Subcutaneous adipose tissue (tissue), 4 donors: Measurements from ENCODE around the gene PIWIL4. TPM values are rescaled to one million over a fixed set of nuclear protein-coding genes. Genes with fewer than 3 reads are reported as not detected.

Experiments
- total RNA-seq, 4 donors: library from RNA; depleted of rRNA; stranded (reverse); fragments of >200 nt; gene quantifications; one replicate each; pipeline ENCODE4 v1.1.0, GENCODE V29; 2016
- TF ChIP-seq, protein P1 (sequence below): fragments of 450-650 bp; IDR thresholded peaks from one replicate; pipeline ENCODE4 v1.5.1; 2016; ENCODE audit warnings: low read depth, mild to moderate bottlenecking, control low read depth, antibody characterized with exemption, moderate library complexity

Gene PIWIL4
- total RNA-seq, 4 donors from 2014 or later = 2.8 to 9.0 (median 7.6) TPM

DNA sequence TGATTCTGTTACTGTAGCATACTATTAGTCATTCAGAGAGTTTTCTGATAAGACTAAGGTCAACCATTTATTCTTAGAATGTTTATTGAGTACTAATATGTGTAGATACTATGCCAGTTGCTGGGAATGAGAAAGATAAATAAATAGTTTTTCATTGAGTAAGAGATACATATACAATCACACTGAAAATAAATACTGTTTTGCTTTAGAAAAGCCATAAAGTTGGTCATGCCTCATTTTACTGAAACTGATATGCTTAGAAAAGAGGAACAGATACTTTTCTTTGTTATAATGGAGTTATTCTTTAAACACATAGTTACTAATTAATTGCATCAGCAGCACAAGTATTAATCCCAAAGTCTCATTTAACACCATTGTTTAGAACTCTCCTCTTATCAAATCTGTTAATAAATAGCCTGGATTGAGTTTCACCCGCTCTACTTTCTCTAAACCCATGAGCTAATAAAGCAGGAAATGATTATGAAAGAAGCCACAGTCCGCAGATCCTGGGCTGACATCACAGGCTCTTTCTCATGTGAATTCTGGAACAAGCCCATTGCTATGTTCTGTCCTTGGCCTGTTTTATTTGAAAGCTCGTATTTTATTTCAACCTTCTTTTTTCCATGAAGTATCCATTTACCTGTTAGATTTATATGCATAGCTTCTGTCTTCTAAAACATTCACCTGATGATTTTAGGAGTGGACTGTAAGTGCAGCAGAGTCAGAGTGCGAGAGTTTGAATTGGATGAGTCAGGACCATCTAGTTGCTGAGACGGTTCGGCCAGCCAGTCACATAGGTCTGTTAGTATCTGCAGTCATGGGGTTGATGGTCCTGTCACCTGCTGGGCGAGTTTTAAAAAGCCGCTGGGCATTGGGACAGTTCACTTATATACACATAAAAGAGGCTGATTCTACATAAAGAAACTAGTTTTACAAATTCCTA is 35.5 kb downstream of the PIWIL4 start:
- TF ChIP-seq, protein P1, sequence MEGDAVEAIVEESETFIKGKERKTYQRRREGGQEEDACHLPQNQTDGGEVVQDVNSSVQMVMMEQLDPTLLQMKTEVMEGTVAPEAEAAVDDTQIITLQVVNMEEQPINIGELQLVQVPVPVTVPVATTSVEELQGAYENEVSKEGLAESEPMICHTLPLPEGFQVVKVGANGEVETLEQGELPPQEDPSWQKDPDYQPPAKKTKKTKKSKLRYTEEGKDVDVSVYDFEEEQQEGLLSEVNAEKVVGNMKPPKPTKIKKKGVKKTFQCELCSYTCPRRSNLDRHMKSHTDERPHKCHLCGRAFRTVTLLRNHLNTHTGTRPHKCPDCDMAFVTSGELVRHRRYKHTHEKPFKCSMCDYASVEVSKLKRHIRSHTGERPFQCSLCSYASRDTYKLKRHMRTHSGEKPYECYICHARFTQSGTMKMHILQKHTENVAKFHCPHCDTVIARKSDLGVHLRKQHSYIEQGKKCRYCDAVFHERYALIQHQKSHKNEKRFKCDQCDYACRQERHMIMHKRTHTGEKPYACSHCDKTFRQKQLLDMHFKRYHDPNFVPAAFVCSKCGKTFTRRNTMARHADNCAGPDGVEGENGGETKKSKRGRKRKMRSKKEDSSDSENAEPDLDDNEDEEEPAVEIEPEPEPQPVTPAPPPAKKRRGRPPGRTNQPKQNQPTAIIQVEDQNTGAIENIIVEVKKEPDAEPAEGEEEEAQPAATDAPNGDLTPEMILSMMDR = no peak

DNA sequence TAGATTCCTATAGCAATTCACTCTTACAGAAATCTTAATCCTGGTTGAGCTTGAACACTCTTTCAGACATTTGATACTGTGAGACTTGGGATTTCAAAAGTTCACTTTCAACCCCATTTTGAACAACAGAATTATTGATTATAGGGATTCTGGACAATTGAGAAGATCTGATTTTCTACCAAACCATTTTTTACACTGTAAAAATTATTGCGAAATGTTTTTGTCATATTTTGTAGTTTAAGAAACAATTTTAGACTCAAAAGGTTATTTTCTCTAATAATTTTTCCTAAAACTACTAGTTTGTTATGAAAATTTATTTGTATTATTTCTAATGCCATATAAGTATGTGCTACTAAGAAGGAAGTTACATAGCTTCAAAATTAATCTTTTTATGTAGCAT is 36.4 kb downstream of the PIWIL4 start:
- TF ChIP-seq, protein P1 = no peak

DNA sequence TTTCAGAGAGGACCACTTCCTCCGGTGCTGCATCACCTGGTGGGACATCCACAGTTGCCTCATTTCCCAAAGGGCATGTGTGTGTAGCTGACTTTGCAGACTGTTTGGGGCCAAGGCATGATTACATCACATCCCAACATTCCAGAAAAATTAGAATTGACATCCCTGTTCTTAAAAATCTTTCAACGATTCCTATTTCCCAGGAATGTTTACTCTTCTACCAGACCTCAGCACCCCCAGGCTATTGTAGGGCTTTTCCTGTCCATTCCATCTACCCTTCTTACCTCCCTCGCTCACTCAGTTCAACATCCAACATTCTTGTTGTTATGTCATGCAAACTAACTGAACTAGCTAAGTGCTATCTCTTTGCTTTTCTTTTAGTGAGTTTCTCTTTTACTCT is 37.3 kb downstream of the PIWIL4 start:
- TF ChIP-seq, protein P1 = no peak

DNA sequence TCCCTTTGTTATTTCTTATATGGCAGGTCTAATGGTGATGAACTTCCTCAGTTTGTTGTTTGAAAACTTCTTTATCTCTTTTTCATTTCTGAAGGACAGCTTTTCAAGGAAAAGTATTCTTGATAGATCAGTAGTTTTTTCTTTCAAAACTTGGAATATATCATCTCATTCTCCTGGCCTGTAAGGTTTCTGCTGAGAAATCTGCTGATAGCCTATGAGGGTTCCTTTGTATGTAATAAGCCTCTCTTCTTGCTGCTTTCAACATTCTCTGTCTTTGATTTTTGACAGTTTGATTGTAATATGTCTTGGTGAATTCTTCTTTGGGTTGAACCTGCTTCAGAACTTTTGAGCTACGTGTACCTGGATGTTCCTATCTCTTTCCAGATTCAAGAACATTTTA is 46.0 kb downstream of the PIWIL4 start:
- TF ChIP-seq, protein P1 = no peak

DNA sequence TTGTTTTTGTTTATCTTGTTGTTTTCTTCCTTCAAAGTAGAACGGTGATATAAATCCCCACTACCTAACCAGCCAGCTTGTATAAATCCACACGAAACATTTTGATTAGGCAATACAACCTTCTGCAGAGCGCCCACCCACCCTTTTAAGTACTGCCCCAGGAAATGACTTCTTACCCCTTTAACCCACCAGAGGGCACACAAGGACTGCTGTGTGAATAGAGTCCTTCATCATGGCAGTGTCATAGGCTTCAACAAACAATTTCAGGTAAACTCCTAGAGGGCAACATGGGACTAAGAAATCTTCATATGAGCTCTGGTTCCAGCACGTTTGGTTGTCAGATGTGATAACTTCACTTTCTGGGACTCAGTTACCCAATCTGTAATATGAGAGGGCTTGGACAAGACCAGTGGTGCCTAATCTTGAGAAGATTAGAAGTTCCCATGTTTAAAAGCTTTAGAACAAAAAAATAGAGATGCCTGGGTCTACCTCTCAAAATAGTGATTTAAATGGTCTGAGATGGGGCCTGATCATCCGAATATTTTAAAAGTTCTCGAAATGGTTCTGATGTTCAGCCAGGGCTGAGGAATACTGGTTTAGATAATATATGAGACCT is 56.1 kb downstream of the PIWIL4 start:
- TF ChIP-seq, protein P1 = no peak

DNA sequence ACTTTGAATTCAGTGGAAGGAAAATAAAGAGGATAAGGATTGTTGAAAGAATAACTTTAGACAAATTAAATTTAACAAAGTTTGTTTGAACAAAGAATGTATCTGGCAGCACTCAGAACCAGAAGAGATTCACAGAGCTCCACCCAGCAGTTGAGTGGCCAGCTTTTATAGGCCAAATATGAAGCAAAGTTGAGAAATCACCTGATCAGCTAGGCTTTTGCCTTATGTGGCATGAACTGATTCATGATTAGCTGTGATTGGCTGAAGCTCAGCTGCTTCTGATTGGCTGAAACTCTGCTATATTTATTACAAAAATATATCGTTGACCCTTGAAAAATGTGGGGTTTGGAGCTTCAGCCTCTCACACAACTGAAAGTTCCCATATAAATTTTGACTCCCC is 62.6 kb downstream of the PIWIL4 start:
- TF ChIP-seq, protein P1 = no peak

DNA sequence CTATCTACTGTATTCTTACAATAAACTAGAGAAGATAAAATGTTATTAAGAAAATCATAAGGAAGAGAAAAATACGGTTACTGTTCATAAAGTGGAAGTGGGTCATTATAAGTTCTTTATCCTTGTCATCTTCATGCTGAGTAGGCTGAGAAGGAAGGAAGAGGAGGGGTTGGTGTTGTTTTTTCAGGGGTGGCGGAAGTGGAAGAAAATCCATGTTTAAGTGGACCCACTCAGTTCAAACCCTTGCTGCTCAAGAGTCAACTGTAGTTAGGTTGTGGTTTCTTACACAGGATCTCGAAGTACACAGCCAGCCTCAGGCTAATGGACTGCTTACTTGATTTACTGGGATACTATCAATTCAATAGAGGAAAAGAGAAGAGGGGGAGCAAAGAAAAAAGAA is 63.1 kb downstream of the PIWIL4 start:
- TF ChIP-seq, protein P1 = no peak
